Measurements from ENCODE around the gene MAML2.

DNA sequence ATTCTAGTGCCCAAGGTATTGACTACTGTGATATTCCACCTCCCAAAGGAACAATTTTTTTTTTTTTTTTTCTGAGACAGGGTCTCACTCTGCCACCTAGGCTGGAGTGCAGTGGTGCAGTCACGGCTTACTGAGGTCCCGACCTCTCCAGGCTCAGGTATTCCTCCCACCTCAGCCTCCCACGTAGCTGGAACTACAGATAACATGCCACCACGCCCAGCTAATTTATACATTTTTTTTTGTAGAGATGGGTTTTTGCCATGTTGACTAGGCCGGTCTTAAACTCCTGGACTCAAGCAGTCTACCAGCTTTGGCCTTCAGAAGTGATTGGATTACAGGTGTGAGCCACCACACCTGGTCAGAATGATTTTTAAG, 33.4 kb downstream of the MAML2 start:
- TF ChIP-seq ZFX (IDR thresholded peaks at IDR 0.05) (no peak), CTCF (conservative IDR thresholded peaks at IDR 0.05) (no peak)

Data from C4-2B (cell line).